ENCODE results near the gene WNT7B.

DNA sequence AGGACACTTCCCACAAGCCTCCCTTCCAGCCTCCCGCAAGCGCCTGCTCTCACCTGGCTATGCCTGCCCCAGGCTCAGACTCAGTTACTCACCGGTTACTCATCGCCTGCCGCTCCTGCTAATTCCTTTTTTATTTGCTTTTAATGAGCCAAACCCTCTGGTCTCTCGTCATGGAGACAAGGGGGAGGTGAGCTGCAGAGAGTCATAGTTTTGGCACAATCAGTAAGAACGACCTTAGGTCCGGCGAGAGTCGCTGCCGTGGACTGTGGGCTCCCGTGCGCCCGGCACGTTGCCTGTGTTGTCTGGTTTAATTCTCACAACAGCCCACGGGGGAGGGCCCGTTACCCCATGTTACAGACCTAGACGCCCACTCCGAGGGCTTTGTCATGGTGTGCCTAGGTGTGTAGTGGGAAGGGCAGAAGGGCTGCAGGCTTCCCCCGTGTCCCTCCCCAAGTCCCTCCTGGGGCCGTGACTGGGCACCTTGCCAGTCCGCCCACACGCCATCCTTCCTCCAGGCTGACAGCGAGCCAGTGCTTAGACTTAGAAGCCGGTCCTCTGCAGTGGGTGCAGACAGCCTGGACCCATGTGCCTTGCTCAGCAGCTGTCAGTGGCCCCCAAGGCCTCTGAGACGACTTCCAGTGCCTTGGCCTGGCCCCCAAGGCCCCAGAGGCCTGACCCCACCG, 42.2 kb downstream of the WNT7B start:
- TF ChIP-seq, protein P1, sequence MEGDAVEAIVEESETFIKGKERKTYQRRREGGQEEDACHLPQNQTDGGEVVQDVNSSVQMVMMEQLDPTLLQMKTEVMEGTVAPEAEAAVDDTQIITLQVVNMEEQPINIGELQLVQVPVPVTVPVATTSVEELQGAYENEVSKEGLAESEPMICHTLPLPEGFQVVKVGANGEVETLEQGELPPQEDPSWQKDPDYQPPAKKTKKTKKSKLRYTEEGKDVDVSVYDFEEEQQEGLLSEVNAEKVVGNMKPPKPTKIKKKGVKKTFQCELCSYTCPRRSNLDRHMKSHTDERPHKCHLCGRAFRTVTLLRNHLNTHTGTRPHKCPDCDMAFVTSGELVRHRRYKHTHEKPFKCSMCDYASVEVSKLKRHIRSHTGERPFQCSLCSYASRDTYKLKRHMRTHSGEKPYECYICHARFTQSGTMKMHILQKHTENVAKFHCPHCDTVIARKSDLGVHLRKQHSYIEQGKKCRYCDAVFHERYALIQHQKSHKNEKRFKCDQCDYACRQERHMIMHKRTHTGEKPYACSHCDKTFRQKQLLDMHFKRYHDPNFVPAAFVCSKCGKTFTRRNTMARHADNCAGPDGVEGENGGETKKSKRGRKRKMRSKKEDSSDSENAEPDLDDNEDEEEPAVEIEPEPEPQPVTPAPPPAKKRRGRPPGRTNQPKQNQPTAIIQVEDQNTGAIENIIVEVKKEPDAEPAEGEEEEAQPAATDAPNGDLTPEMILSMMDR (IDR thresholded peaks at IDR 0.05 in 8 of 11, conservative IDR thresholded peaks at IDR 0.05 in 3 of 11) = no peak
- TF ChIP-seq POLR2A (IDR thresholded peaks at IDR 0.05) = no peak
- TF ChIP-seq POLR2AphosphoS5 (IDR thresholded peaks at IDR 0.05) = no peak

Measured in spleen (tissue), 7 donors.